Measurements from ENCODE around the gene LCN9.

The LCN9 gene

DNA sequence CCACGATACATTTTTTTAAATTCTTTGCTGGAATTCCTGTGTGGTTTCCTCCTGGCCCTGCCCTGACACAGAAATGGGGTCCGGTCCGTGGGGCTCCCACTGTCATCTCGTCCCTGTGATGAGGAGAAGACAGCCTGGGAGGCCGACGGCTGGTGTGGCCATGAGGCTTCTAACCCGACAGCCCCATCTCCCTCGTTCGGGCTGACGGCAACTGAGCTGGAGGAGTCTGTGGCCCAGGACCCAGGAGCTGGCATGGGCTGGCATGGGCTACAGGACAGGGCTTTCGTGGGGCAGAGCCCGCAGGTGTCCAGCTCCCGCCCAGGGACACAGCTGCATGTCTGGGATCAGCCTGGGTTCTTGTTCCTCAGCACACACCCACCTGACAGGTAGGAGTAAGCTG lies 13.8 kb downstream of the LCN9 start:
- no peak for DNase-seq (ENCODE audit: low read depth)
- Histone ChIP-seq H3K4me1 (ENCODE audit: control insufficient read depth, insufficient read depth, low read length) (no peaks in the 10 kb centered on the region), H3K27me3 (replicated peaks; ENCODE audit: control insufficient read depth, insufficient read depth, low read length) (peaks cover 8% of the 10 kb centered on the region), H3K9me3 (ENCODE audit: control insufficient read depth, low read length) (no peaks in the 10 kb centered on the region), H3K36me3 (ENCODE audit: control insufficient read depth, insufficient read depth, low read length, severe bottlenecking) (no peaks in the 10 kb centered on the region), H3K4me3 (ENCODE audit: low read length) (no peak overlapping the region), H3K9ac (ENCODE audit: low read length) (no peak overlapping the region)

GRCh38 chr9:135677641-135678168 lies 14.6 kb downstream of the LCN9 start:
- Histone ChIP-seq H3K36me3 (ENCODE audit: control insufficient read depth, insufficient read depth, low read length, severe bottlenecking) (no peaks in the 10 kb centered on the region), H3K27me3 (replicated peaks; ENCODE audit: control insufficient read depth, insufficient read depth, low read length) (peaks cover 4% of the 10 kb centered on the region), H3K4me3 (ENCODE audit: low read length) (no peak overlapping the region), H3K9me3 (ENCODE audit: control insufficient read depth, low read length) (no peaks in the 10 kb centered on the region), H3K9ac (ENCODE audit: low read length) (no peak overlapping the region), H3K4me1 (ENCODE audit: control insufficient read depth, insufficient read depth, low read length) (no peaks in the 10 kb centered on the region)
- DNase-seq (ENCODE audit: low read depth): no peak

DNA sequence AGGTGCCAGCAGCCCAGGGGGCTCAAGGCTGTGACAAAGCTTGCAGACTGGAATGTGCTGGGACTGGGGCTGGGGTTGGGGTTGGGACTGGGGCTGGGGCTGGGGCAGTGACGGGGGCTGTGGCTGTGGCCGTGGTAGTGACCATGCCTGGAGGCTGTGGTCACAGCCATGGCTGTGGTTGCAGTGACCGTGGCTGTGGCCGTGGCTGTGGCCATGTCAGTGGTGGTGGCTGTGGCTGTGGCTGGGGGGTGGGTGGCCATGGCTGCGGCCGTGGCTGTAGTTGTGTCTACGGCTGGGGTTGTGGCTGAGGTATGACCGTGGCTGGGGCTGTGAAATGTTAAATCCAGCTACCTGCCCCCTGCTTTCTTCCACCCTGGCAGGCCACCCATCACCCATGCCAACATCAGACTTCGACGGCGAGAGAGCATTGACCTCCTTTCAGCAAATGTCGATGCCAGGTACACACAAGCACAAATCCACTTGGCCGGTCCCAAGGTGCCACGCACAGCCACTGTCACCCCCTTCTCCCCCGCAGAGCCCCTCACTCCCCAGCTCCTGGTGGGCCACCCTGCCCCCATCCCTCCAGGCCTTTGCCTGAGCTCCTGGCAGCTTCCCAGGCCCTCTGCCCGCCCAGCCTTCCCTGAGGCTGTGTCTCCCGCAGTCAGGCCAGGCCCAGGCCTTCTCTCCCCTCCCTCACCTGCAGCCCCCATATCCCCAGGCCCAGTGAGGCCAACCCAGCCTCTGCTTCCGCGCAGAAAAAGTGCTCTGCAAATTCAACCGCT lies 15.3 kb downstream of the LCN9 start:
- DNase-seq (ENCODE audit: low read depth): no peak
- H3K27me3 ChIP-seq (replicated peaks; ENCODE audit: control insufficient read depth, insufficient read depth, low read length): peaks cover 4% of the 10 kb centered on the region
- H3K36me3 ChIP-seq (ENCODE audit: control insufficient read depth, insufficient read depth, low read length, severe bottlenecking): no peaks in the 10 kb centered on the region
- no peaks in the 10 kb centered on the region for H3K9me3 ChIP-seq (ENCODE audit: control insufficient read depth, low read length)
- no peak overlapping the region for H3K9ac ChIP-seq (ENCODE audit: low read length)
- H3K4me1 ChIP-seq (ENCODE audit: control insufficient read depth, insufficient read depth, low read length): no peaks in the 10 kb centered on the region
- H3K4me3 ChIP-seq (ENCODE audit: low read length): no peak overlapping the region

- Histone ChIP-seq H3K4me3 (ENCODE audit: low read length) (no peak overlapping the region), H3K9ac (ENCODE audit: low read length) (no peak overlapping the region), H3K9me3 (ENCODE audit: control insufficient read depth, low read length) (no peaks in the 10 kb centered on the region), H3K36me3 (ENCODE audit: control insufficient read depth, insufficient read depth, low read length, severe bottlenecking) (no peaks in the 10 kb centered on the region), H3K27me3 (replicated peaks; ENCODE audit: control insufficient read depth, insufficient read depth, low read length) (peaks cover 14% of the 10 kb centered on the region), H3K4me1 (ENCODE audit: control insufficient read depth, insufficient read depth, low read length) (no peaks in the 10 kb centered on the region)
- no peak for DNase-seq (ENCODE audit: low read depth)
These were observed 16.9 kb downstream of the LCN9 start for GRCh38 chr9:135680056-135680455.

DNA sequence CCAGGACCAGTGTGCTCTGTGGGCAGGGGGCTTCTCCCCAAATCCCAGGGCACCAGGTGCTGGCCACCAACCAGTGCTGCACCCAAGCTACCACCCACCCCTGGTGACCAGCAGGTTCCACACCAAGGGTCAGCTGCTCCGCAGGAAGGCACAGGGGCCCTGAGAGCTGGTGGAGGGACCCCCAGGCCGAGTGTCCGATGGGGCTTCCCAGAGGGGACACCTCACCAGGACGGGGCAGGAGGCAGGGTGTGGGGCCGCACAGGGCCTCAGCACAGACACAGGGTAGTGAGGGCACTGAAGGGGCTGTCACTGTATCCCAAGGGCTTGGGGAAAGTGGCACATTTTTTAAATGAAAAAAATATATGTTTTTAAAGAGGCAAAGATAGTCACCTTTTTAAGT lies 18.1 kb downstream of the LCN9 start:
- DNase-seq (ENCODE audit: low read depth): no peak
- H3K4me3 ChIP-seq (ENCODE audit: low read length): no peak overlapping the region

GRCh38 chr9:135683401-135684034 lies 20.4 kb downstream of the LCN9 start:
- Histone ChIP-seq H3K36me3 (ENCODE audit: control insufficient read depth, insufficient read depth, low read length, severe bottlenecking) (no peaks in the 10 kb centered on the region), H3K27me3 (replicated peaks; ENCODE audit: control insufficient read depth, insufficient read depth, low read length) (peaks cover 21% of the 10 kb centered on the region), H3K4me1 (ENCODE audit: control insufficient read depth, insufficient read depth, low read length) (no peaks in the 10 kb centered on the region), H3K4me3 (ENCODE audit: low read length) (no peak overlapping the region), H3K9me3 (ENCODE audit: control insufficient read depth, low read length) (no peaks in the 10 kb centered on the region), H3K9ac (ENCODE audit: low read length) (no peak overlapping the region)
- DNase-seq (ENCODE audit: low read depth): no peak

More for the DNA sequence above, 18.1 kb downstream of the LCN9 start:
- Histone ChIP-seq H3K4me1 (ENCODE audit: control insufficient read depth, insufficient read depth, low read length) (no peaks in the 10 kb centered on the region), H3K36me3 (ENCODE audit: control insufficient read depth, insufficient read depth, low read length, severe bottlenecking) (no peaks in the 10 kb centered on the region), H3K9me3 (ENCODE audit: control insufficient read depth, low read length) (no peaks in the 10 kb centered on the region), H3K27me3 (replicated peaks; ENCODE audit: control insufficient read depth, insufficient read depth, low read length) (peaks cover 15% of the 10 kb centered on the region), H3K9ac (ENCODE audit: low read length) (no peak overlapping the region)

DNA sequence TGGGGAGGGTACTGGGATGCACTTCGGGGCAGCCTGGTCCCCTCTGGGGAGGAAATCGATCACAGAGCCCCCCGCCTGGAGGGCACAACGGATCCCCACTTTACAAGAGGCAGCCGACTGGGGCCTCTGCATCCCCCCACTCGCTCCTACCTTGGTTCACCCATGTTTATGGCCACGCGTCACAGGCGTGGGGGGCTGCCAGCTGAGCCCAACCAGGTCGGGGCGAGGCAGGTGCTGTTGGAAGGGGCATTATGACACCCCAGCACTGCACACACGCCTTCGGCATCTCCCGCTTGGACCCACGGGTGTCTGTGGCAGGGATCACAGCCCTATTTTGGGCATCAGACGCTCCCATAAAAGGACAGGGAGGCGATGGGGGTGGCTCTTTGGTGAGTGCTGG lies 21.6 kb downstream of the LCN9 start:
- H3K9me3 ChIP-seq (ENCODE audit: control insufficient read depth, low read length): no peaks in the 10 kb centered on the region
- peaks cover 25% of the 10 kb centered on the region for H3K27me3 ChIP-seq (replicated peaks; ENCODE audit: control insufficient read depth, insufficient read depth, low read length)
- H3K36me3 ChIP-seq (ENCODE audit: control insufficient read depth, insufficient read depth, low read length, severe bottlenecking): no peaks in the 10 kb centered on the region
- no peaks in the 10 kb centered on the region for H3K4me1 ChIP-seq (ENCODE audit: control insufficient read depth, insufficient read depth, low read length)
- H3K9ac ChIP-seq (ENCODE audit: low read length): no peak overlapping the region
- no peak overlapping the region for H3K4me3 ChIP-seq (ENCODE audit: low read length)
- no peak for DNase-seq (ENCODE audit: low read depth)

GRCh38 chr9:135687216-135687615 lies 24.1 kb downstream of the LCN9 start:
- no peaks in the 10 kb centered on the region for H3K4me1 ChIP-seq (ENCODE audit: control insufficient read depth, insufficient read depth, low read length)
- no peak for DNase-seq (ENCODE audit: low read depth)
- H3K4me3 ChIP-seq (ENCODE audit: low read length): no peak overlapping the region
- no peaks in the 10 kb centered on the region for H3K9me3 ChIP-seq (ENCODE audit: control insufficient read depth, low read length)
- no peaks in the 10 kb centered on the region for H3K36me3 ChIP-seq (ENCODE audit: control insufficient read depth, insufficient read depth, low read length, severe bottlenecking)
- H3K9ac ChIP-seq (ENCODE audit: low read length): no peak overlapping the region
- peaks cover 30% of the 10 kb centered on the region for H3K27me3 ChIP-seq (replicated peaks; ENCODE audit: control insufficient read depth, insufficient read depth, low read length)

DNA sequence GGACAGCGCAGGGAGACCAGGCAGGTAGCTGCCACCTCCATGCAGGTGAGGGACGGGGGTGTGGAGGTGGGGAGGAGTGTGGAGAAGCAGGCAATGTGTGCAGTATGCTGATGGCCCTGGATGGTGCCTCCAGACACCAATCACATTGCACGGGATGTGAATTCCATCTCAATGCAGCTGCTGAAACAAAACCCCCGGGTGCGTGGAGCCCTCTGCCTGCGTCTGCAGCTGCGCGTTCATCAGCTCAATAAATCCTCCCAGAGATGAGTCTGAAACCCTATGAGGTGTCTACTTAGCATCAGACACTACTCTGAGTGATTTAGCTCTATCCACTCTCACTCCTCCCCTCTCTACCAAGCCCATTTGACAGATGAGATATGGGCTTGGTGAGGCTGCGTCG lies 25.9 kb downstream of the LCN9 start:
- Histone ChIP-seq H3K9ac (ENCODE audit: low read length) (no peak overlapping the region), H3K4me3 (ENCODE audit: low read length) (no peak overlapping the region), H3K4me1 (ENCODE audit: control insufficient read depth, insufficient read depth, low read length) (no peaks in the 10 kb centered on the region), H3K27me3 (replicated peaks; ENCODE audit: control insufficient read depth, insufficient read depth, low read length) (peaks cover 34% of the 10 kb centered on the region), H3K36me3 (ENCODE audit: control insufficient read depth, insufficient read depth, low read length, severe bottlenecking) (no peaks in the 10 kb centered on the region), H3K9me3 (ENCODE audit: control insufficient read depth, low read length) (no peaks in the 10 kb centered on the region)
- DNase-seq (ENCODE audit: low read depth): no peak

DNA sequence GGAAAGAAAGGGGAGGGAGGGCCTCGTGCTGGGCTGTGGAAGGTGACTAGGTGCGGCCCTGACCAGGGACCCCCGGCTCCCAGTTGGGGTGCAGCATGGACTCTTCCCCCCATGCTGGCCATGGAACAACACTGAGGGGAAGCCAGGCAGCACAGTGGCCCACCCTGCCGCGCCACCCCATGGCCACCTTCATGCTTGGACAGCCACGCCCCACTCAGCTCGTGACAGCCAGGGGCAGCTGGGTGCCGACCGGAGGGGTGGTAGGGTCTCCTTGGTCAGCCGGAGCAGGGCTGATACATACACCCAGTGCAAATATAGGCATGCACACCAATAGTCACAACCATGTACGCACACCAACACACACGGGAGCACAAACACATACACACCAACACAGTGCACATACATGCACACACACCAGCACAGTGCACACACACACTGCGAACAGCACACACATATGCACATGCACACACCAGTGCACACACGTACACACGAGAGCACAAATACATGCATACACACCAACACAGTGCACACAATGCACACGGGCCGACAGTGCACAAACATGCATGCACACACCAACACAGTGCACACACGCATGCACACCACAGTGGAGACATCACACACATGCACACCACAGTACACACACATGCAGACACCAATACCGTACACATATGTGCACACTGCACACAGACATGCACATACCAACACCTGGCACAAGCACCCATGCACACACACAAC lies 27.9 kb downstream of the LCN9 start:
- no peak for DNase-seq (ENCODE audit: low read depth)
- Histone ChIP-seq H3K9ac (ENCODE audit: low read length) (no peak overlapping the region), H3K36me3 (ENCODE audit: control insufficient read depth, insufficient read depth, low read length, severe bottlenecking) (no peaks in the 10 kb centered on the region), H3K9me3 (ENCODE audit: control insufficient read depth, low read length) (no peaks in the 10 kb centered on the region), H3K4me1 (ENCODE audit: control insufficient read depth, insufficient read depth, low read length) (no peaks in the 10 kb centered on the region), H3K27me3 (replicated peaks; ENCODE audit: control insufficient read depth, insufficient read depth, low read length) (peaks cover 33% of the 10 kb centered on the region), H3K4me3 (ENCODE audit: low read length) (no peak overlapping the region)

- no peaks in the 10 kb centered on the region for H3K9me3 ChIP-seq (ENCODE audit: control insufficient read depth, low read length)
- H3K9ac ChIP-seq (ENCODE audit: low read length): no peak overlapping the region
- peak; percentile 57 for DNase-seq (ENCODE audit: low read depth)
- H3K27me3 ChIP-seq (replicated peaks; ENCODE audit: control insufficient read depth, insufficient read depth, low read length): peaks cover 28% of the 10 kb centered on the region
- no peak overlapping the region for H3K4me3 ChIP-seq (ENCODE audit: low read length)
- no peaks in the 10 kb centered on the region for H3K36me3 ChIP-seq (ENCODE audit: control insufficient read depth, insufficient read depth, low read length, severe bottlenecking)
- H3K4me1 ChIP-seq (ENCODE audit: control insufficient read depth, insufficient read depth, low read length): no peaks in the 10 kb centered on the region
These were observed 29.3 kb downstream of the LCN9 start for GRCh38 chr9:135692410-135692809.
